Stimulated activated naive CD8-positive, alpha-beta T cell treated with anti-CD3 and anti-CD28 coated beads, Interleukin-15, Interleukin-2, amounts not matched to agents 100 ng/mL and 50 ng/mL, for 24 hours (primary cell): ENCODE data around the gene WT1.
"Not testable (repeated sequence)": the region's sequence is repeated elsewhere in the genome, so short reads cannot be mapped to it uniquely, and the experiment has no call there.

ENCODE experiments used
- H3K27ac Mint-ChIP-seq: one replicate; pipeline ENCODE4 v1.8.0; 2021; ENCODE audit warnings: mild to moderate bottlenecking, mixed read lengths
- H3K27me3 Mint-ChIP-seq: one replicate; pipeline ENCODE4 v1.8.0; 2021; ENCODE audit warnings: mixed read lengths
- H3K36me3 Mint-ChIP-seq: one replicate; pipeline ENCODE4 v1.8.0; 2021; ENCODE audit warnings: low read depth, mixed read lengths
- H3K4me1 Mint-ChIP-seq: one replicate; pipeline ENCODE4 v1.8.0; 2021; ENCODE audit warnings: low read depth, mixed read lengths
- H3K4me3 Mint-ChIP-seq: one replicate; pipeline ENCODE4 v1.8.0; 2021; ENCODE audit warnings: mild to moderate bottlenecking, mixed read lengths
- H3K9me3 Mint-ChIP-seq: one replicate; pipeline ENCODE4 v1.8.0; 2021; ENCODE audit warnings: mixed read lengths

The WT1 gene

GRCh38 chr11:32391956-32392553 is 43.3 kb downstream of the WT1 start:
- H3K4me3 Mint-ChIP-seq: no peak overlapping the region
- H3K36me3 Mint-ChIP-seq: no peaks in the 10 kb centered on the region
- H3K27me3 Mint-ChIP-seq: peaks cover 8% of the 10 kb centered on the region
- H3K9me3 Mint-ChIP-seq: no peaks in the 10 kb centered on the region
- H3K27ac Mint-ChIP-seq: no peak overlapping the region
- H3K4me1 Mint-ChIP-seq: no peaks in the 10 kb centered on the region

DNA sequence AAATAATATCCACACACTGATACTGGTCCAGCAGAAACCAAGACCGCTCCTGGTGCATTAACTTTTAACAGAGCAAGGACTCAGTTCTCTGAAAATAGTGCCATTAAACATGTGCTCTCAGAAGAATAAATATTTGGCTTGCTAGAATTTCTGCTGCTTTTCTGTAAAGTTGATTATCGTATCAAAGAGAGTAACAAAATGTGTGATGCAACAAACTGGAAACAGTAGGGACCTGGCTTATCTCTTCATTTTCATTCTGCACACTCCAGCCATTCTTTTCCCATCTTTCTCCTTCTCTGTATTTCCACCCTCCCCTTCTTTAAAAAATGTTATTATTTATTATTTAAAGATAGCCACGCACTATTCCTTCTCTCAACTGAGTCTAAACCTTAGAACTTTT is 43.9 kb downstream of the WT1 start:
- H3K27me3 Mint-ChIP-seq: peaks cover 8% of the 10 kb centered on the region
- no peaks in the 10 kb centered on the region for H3K9me3 Mint-ChIP-seq
- no peak overlapping the region for H3K27ac Mint-ChIP-seq
- no peaks in the 10 kb centered on the region for H3K36me3 Mint-ChIP-seq
- H3K4me3 Mint-ChIP-seq: no peak overlapping the region
- H3K4me1 Mint-ChIP-seq: no peaks in the 10 kb centered on the region

DNA sequence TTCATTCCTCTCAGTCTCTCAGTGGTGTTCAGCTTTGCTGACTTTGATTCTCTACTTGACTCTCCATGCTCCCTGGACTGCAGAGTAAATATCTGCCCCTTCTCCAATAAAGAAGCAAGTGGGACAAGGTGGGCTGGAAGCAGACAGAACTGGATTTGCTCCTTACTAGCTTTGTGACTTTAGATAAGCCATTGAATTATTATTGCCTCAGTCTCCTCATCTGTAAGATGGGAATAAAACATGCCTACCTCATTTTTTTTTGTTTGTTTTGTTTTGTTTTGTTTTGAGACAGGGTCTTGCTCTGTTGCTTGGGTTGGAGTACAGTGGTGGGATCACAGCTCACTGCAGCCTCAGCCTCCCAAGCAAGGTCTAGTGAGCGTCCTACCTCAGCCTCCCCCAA is 44.6 kb downstream of the WT1 start:
- no peaks in the 10 kb centered on the region for H3K36me3 Mint-ChIP-seq
- H3K9me3 Mint-ChIP-seq: no peaks in the 10 kb centered on the region
- H3K4me3 Mint-ChIP-seq: no peak overlapping the region
- H3K27me3 Mint-ChIP-seq: peaks cover 2% of the 10 kb centered on the region
- no peak overlapping the region for H3K27ac Mint-ChIP-seq
- no peaks in the 10 kb centered on the region for H3K4me1 Mint-ChIP-seq

DNA sequence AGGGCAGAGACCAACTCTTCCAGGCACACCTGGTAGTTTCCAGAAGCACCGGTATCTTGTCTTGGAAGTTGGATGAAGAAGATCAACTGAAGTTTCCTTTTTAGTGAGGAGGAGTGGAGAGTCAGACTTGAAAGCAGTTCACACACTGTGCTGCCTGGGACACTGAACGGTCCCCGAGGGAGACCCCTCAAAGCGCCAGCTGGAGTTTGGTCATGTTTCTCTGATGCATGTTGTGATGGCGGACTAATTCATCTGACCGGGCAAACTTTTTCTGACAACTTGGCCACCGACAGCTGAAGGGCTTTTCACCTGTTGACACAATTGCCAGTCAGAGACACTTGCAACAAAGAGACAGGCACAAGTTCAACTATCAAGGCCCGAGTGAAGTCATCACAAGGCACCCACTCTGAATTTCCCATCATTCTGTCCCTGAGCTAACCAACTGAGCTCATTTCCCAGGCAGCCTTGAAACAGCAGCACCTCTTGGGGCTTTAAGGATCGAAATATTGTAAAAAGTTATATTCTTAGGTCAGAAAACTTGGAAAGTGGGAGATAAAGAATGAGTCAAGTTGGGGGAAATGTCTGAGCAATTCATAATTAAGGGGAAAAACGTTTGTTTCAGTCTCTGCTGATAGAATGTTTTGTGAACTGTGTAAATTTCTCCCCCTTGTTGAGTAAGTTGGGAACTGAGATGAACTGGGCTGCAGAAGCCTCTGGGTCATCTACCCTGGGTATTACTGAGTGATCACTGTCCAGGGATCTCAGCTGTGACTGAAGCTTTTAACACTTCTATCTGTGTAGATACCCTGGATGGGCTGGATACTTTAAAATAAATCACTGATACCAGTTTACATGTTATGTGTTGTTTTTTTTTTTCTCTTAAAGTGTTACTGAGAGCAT is 46.2 kb downstream of the WT1 start:
- H3K27ac Mint-ChIP-seq: no peak overlapping the region
- H3K9me3 Mint-ChIP-seq: no peaks in the 10 kb centered on the region
- no peaks in the 10 kb centered on the region for H3K27me3 Mint-ChIP-seq
- H3K4me3 Mint-ChIP-seq: no peak overlapping the region
- no peaks in the 10 kb centered on the region for H3K4me1 Mint-ChIP-seq
- H3K36me3 Mint-ChIP-seq: no peaks in the 10 kb centered on the region

DNA sequence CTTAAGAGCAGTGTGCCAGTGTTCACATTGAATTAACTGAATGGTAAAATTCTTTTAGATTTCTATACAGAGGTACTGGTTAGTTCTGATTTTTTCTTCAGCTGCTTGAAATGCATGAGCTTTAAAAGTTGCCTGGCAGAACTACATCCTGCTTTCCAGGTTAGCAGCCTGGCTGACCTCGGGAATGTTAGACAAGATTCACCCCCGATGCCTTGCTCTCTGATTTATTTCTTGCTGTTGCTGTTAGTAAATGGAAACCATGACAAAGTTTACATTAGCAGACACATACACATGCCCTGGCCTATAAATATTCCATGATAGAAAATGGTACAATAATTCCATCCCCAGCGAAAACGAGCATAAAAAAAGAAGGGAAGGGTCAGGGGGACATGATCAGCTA is 47.0 kb downstream of the WT1 start:
- no peaks in the 10 kb centered on the region for H3K27me3 Mint-ChIP-seq
- H3K4me1 Mint-ChIP-seq: no peaks in the 10 kb centered on the region
- no peaks in the 10 kb centered on the region for H3K9me3 Mint-ChIP-seq
- no peaks in the 10 kb centered on the region for H3K36me3 Mint-ChIP-seq
- no peak overlapping the region for H3K27ac Mint-ChIP-seq
- H3K4me3 Mint-ChIP-seq: no peak overlapping the region

DNA sequence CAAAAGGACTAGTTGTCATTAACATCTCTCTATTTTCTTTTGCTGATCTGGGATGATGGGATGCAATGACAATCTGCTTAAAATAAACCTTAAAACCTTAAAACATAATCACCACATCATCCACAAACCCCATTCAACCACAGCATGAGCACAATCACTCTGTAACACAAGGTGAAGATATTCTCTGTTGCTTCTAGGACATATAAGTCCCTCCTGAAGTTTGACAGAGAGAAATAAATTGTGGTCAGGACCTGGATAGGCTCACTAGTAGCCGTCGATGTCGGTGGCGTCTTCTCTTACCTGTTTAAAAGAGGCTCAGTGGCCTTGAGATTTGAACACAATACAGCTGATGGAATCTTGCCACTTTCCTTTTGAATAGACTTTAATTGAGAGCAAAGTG is 47.9 kb downstream of the WT1 start:
- Mint-ChIP-seq H3K4me1 (no peaks in the 10 kb centered on the region), H3K36me3 (no peaks in the 10 kb centered on the region), H3K27ac (no peak overlapping the region), H3K27me3 (no peaks in the 10 kb centered on the region), H3K9me3 (no peaks in the 10 kb centered on the region), H3K4me3 (no peak overlapping the region)

DNA sequence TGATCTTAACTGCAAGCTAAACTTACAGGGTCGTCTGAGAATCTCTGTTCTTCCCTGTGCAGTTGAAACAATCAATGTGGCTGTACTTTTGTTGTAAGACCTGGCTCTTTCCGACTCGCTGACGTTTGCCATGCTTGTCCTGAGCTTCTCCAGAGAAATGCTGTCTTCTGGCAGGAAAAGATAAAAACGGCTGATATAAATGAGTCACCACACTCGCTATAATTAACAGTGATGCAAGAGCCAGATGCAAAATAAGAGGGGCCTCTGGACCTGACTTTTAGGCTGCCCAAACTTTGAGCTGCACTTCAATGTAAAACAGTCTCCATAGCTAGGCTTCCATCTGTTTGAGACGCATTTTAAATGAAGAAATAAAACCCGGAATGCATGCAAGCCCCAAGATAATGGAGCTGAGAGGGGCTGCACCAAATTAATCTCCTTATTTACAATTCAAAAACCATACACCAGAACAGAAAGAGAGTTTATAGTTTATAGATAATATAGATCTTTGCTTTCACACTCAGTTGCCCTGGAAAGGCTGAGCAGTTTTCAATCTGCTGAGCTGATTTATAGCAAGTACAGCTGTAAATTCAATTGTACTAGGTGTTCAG is 48.5 kb downstream of the WT1 start:
- no peak overlapping the region for H3K4me3 Mint-ChIP-seq
- H3K9me3 Mint-ChIP-seq: no peaks in the 10 kb centered on the region
- no peaks in the 10 kb centered on the region for H3K36me3 Mint-ChIP-seq

DNA sequence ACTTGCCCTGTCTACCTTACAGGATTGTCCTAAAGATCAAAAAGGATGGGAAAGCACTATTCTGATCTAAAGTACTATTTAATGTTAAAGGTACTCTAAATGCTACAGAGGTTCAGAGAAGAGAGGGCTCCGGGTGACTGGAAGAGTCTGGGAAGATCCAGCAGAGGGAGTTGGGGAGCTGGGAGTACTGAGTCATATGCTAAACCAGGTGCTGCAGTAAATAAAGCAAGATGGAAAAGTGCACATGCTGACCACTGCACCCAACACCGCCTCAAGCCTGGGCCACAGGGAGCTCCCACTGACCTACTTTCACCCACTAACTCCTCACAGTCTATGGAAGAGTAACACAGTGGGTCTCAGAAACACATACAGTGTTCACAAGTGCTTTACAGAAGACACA is 49.3 kb downstream of the WT1 start:
- Mint-ChIP-seq H3K4me1 (no peaks in the 10 kb centered on the region), H3K9me3 (no peaks in the 10 kb centered on the region), H3K27me3 (no peaks in the 10 kb centered on the region), H3K36me3 (no peaks in the 10 kb centered on the region), H3K4me3 (no peak overlapping the region), H3K27ac (no peak overlapping the region)

More for the DNA sequence above, 48.5 kb downstream of the WT1 start:
- no peaks in the 10 kb centered on the region for H3K27me3 Mint-ChIP-seq
- H3K27ac Mint-ChIP-seq: no peak overlapping the region
- H3K4me1 Mint-ChIP-seq: no peaks in the 10 kb centered on the region

DNA sequence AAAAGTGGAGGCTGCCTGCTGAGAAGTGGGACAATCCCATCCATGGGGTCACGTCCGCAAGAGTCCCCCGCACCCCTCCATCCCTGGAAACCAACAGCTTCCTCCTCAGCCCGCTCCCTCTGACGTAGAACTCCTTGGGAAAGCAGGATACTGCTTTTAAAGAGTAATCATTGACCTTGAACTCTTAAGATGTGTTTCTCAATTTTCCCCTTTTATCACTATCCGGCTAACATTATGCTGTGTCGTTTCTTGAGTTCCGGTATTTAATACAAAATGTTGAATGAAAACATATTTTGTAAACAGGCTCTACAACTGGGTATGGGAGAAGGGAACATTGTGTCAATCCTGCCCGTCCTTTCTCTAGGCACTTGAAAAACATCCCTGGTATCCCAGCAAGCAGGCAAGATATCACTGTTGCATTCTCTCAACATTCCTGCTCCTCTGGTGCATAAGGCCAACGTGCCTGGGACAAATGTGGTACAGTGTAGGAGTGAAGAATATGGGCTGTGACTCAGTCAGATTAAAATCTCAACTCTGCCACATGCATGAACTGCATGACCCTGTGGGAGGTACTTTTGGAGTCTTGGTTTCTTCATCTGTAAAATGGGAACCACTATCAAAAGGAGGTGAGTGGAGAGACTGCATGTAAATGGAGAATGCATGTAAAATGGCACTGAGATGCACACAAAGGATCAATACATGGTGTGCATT is 52.8 kb downstream of the WT1 start:
- no peaks in the 10 kb centered on the region for H3K27me3 Mint-ChIP-seq
- no peaks in the 10 kb centered on the region for H3K36me3 Mint-ChIP-seq
- no peak overlapping the region for H3K27ac Mint-ChIP-seq
- no peaks in the 10 kb centered on the region for H3K4me1 Mint-ChIP-seq
- no peaks in the 10 kb centered on the region for H3K9me3 Mint-ChIP-seq
- H3K4me3 Mint-ChIP-seq: no peak overlapping the region

- Mint-ChIP-seq H3K36me3 (no peaks in the 10 kb centered on the region), H3K9me3 (no peaks in the 10 kb centered on the region), H3K4me1 (no peaks in the 10 kb centered on the region), H3K27me3 (no peaks in the 10 kb centered on the region), H3K27ac (no peak overlapping the region), H3K4me3 (no peak overlapping the region)
These were observed 54.2 kb downstream of the WT1 start for GRCh38 chr11:32381179-32381578.

GRCh38 chr11:32379719-32380118 is 55.6 kb downstream of the WT1 start:
- no peak overlapping the region for H3K4me3 Mint-ChIP-seq

DNA sequence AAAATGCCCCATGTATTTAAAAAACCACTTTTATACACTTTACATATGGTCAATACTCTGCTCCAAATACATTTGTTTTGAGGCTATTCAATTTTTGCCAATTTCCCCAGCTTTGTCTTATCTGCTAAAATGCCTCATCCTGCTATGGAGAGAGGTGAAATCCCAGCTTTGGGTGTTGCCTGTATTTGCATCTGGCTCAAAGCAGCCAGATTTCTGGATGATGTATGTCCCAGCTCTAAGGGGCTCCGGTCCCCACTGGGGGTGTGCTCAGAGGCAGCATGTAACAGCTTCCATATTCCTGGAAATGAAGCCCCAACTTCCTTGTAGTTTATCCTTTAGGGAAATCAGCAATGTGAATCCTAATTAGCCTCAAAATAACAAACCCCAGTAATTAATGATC is 59.5 kb downstream of the WT1 start:
- Mint-ChIP-seq H3K4me1 (no peaks in the 10 kb centered on the region), H3K27me3 (peaks cover 5% of the 10 kb centered on the region), H3K9me3 (no peaks in the 10 kb centered on the region), H3K36me3 (no peaks in the 10 kb centered on the region), H3K4me3 (no peak overlapping the region), H3K27ac (no peak overlapping the region)

More at GRCh38 chr11:32379719-32380118, 55.6 kb downstream of the WT1 start:
- Mint-ChIP-seq H3K36me3 (no peaks in the 10 kb centered on the region), H3K9me3 (no peaks in the 10 kb centered on the region), H3K27me3 (peaks cover 2% of the 10 kb centered on the region), H3K4me1 (no peaks in the 10 kb centered on the region), H3K27ac (no peak overlapping the region)

DNA sequence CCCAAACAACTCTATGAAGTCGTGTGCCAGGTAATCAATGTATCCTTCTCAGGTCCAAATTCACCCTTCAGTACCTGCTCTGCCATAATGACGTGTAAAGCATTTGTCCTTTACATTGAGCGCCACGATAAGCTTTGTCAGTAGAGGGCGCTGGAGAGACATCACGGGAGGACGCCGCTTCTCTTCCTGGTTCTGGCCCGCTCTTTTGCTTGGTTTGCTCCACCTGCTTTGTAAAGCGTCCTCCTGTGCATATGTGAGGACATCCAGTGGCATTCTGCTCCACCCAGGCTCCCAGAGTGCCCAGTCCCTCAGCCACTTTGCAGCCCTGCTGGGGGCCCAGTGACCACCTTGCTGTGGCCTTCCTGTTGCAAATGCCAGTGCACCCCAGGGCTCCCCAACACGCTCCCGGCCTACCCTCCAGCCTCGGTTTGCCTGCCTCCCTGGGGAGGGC is 61.1 kb downstream of the WT1 start:
- H3K27ac Mint-ChIP-seq: no peak overlapping the region
- H3K4me1 Mint-ChIP-seq: no peaks in the 10 kb centered on the region
- H3K36me3 Mint-ChIP-seq: no peaks in the 10 kb centered on the region
- H3K4me3 Mint-ChIP-seq: no peak overlapping the region
- no peaks in the 10 kb centered on the region for H3K9me3 Mint-ChIP-seq
- peaks cover 5% of the 10 kb centered on the region for H3K27me3 Mint-ChIP-seq

GRCh38 chr11:32369987-32370386 is 65.4 kb downstream of the WT1 start:
- not testable (repeated sequence) for H3K4me1 Mint-ChIP-seq, H3K36me3 Mint-ChIP-seq, H3K27me3 Mint-ChIP-seq, H3K4me3 Mint-ChIP-seq, H3K9me3 Mint-ChIP-seq, H3K27ac Mint-ChIP-seq

GRCh38 chr11:32366666-32367065 is 68.7 kb downstream of the WT1 start:
- Mint-ChIP-seq H3K27me3 (peaks cover 12% of the 10 kb centered on the region), H3K4me3 (no peak overlapping the region), H3K36me3 (no peaks in the 10 kb centered on the region), H3K27ac (no peak overlapping the region), H3K9me3 (peaks cover 7% of the 10 kb centered on the region), H3K4me1 (no peaks in the 10 kb centered on the region)
